NCI-H146 treated with DMSO at 0.1 percent for 48 hours (cell line): Measurements from ENCODE around the gene UTRN.

Experiments used
- DNase-seq: peaks from one replicate; lab custom pipeline; 2025; ENCODE audit not compliant: unreplicated experiment; lab: John Stamatoyannopoulos, UW

UTRN gene

DNA sequence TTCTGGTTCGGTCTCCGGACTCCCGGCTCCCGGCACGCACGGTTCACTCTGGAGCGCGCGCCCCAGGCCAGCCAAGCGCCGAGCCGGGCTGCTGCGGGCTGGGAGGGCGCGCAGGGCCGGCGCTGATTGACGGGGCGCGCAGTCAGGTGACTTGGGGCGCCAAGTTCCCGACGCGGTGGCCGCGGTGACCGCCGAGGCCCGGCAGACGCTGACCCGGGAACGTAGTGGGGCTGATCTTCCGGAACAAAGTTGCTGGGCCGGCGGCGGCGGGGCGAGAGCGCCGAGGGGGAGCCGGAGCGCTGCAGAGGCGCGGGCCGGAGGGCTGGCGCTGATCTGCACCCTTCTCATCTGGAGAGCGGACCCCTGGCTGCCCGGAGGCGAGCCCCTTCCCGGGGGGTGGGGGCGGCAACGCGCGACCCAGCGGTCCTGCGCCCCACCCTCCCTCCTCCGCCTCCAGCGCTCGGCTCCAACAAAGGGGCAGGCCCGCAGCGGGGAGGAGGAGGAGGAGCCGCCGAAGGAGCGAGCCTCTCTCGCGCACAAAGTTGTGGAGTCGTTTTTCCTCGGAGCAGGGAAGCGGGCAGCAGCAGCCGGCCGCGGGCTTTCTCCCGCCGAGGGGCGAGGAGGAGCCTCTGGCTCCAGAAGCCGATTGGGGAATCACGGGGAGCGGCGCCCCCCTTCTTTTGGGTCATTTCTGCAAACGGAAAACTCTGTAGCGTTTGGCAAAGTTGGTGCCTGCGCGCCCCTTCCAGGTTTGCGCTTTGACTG, at the start of gene UTRN:
UTRN (plus strand) TSS at position 553 of the 765 bp plus-strand sequence. CDS start 6,494 bp downstream, outside the sequence.
- DNase-seq, result no peak

DNA sequence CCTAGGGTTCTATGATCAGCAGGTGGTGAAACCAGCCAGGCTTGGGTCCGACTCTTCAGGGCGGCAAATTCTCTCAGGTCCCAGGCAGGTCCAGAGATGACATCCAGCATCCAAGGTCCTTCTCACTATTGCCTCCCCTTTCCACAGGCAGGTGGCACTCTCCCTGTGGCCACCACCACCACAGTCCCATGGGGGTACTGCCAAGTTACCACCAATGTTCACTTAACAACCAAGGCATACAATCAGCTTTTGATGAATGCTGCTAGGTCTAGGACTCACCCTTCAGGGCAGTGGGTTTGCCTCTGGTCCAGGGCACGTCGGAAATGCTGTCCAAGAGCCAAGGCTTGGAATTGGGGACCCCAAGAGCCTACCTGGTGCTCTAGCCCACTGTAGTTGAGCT, 40.4 kb upstream of the UTRN start:
- no peak for DNase-seq

DNA sequence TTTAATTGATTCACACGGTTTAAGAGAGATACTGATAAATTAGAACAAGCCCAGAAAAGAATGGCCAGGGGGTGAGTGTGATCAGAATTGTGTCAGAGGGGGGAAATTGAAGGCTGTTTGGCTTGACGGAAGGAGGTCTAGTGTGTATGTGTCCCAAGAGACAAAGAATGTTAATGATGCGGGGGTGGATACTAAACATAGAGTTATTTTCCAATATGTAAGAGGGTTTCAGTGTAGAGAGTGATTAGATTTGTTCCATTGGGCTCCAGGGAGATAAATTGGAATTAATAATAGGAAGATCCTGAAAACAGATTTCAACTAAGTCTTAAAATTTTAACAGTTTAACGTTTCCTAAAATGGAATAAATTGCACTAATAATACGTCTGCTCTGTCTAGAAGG, 38.1 kb upstream of the UTRN start:
- no peak for DNase-seq

GRCh38 chr6:144248003-144248402, 37.1 kb upstream of the UTRN start:
- DNase-seq, result no peak

DNA sequence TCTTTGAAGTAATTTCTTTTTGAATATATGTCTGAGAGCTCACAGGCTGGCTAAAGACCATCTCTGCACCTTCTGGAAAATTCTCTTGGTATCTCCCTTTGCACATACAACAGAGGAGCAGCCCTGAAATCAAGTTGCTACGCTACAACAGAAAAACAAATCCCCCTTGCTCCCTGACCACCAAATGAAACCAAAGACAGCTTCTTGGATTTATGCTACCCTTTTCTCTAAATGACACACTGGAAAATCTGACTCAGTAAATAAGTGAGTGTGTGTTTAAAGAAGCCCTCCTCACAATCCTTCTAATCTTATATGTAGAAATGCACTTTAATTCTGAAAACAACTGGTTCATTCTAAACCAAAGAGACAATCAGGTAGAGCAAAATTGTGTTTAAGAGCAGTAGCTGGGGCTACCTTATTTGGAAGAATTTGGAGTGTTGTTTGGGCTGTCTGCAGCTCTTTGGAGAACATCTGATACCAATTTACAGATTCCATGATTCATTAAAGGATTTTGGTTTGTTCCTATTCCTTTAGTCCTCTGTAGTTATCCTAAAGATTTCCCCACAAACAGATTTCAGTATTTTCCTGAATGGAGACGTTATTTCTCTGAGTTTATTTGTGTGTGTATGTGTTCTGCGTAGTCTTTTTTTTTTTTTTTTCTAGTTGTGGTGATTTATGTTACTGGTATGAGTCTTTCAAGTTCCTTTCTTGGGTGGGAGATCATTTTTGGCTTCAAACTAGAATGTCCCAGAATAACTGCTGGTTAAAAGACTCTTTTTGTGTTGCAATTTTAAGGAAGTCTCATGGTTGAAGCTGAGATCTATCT, 36.4 kb upstream of the UTRN start:
- no peak for DNase-seq

DNA sequence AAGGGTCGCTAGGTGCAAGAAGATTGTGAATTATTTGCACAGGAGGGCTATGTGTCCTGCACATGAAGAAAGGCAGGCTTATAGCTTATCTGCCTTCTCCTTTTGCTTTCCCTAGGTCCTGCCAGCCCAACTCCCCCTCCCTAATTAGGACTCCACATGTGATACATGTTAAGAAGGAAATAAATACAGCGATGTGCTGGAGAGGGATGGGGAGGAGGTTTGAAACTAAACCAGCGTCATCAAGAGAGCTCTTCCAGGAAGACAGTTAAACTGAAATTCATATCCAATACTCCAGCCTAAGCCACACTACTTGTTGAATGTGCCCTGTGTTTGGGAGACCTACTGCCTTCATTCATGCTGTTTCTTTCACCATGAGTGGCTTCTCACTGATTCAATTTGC, 34.9 kb upstream of the UTRN start:
- DNase-seq, result no peak

GRCh38 chr6:144252259-144252658, 32.9 kb upstream of the UTRN start:
- no peak for DNase-seq

DNA sequence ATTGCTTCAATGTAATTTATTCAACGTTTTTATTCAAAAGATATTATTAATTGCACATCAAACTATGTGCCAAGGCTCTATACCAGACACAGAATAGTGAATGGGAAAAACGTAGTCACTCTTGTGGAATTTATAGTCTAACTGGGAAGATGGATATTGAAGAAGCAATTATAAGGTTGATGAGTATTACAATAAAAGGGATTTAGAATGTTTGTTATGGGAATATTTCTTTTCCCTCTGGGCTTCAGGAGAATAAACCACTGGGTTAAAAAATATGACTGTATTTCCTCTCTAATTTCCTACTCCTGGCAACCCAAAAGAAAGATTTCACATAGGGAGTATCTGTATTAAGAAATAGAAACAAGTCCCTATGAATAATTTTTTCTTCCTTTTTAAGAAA, 25.1 kb upstream of the UTRN start:
- DNase-seq, result no peak

DNA sequence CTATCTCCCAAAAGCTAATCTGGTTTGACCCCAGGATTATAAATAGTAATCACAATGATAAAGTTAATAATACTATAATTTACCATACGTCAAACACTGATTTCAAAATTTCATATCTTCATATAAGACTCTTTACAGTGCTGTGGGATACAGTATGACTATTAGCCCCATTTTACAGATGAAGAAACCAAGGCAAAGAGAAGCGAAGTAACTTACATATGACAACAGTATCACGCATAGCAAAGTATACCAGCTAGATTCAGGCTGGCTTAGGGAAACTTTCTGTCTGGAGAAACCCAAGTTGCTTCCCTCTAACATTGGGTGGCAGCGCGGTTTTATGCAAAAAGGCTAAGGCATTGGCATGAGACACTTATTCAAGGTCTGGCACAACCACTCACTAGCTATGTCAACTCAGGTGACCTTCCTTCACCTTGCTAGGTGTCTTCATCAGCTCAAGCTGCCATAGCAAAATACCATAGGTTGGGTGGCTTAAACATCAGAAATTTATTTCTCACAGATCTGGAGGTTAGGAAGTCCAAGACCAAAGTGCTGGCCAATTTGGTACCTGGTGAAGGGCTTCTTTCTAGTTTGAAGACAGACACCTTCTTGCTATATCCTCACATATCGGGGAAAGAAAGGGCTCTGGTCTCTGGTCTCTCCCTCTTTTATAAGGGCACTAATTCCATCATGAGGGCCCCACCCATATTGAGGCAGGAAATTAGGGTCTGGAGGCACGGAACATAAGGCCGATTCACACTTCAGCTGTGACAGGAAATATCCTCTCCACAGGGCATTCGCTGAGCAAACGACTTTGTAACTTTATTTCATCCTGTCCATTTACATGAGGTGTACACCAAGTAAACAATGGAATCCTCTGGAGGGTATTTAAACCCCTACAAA, 22.4 kb upstream of the UTRN start:
- no peak for DNase-seq

GRCh38 chr6:144263786-144264185, 21.3 kb upstream of the UTRN start:
- no peak for DNase-seq

DNA sequence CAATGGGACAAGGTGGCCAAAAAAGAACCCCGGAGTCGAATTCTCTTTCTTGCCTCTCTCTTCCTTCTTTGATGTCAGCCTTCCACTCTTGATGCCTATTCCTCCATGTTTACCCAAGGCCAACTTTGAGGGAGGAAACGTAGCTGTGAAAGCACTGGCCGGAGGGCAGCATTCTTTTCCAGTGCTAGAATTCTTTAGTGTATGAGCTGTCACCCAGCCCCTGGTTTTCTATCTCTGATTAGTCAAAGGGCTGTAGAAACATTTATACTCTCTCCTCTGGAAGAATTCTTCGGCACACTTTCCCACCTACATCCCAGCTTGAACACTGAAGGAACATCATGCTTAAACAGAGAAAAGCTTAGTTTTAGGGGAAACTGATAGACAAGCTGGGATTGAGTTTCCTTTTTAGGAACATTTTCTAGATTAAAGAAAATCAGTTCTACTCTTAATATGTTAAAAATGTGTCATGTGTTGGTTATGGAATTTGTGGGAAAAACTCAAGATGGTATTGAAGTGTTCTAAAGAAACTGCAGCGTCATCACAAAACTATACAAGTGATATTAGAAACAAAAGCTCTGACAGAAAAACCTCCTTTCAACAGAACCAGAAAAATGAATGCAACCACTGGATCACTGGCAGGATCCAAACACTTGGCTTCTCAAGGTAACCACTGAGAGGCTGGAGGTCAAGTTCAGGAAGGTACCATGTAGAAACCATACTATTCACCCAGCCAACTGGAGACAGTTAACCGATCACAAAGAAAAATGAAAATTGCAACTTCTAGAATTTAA, 20.7 kb upstream of the UTRN start:
- no peak for DNase-seq

GRCh38 chr6:144265061-144265357, 20.1 kb upstream of the UTRN start:
- no peak for DNase-seq

- no peak for DNase-seq
Observed at GRCh38 chr6:144265390-144265789, 19.7 kb upstream of the UTRN start.

DNA sequence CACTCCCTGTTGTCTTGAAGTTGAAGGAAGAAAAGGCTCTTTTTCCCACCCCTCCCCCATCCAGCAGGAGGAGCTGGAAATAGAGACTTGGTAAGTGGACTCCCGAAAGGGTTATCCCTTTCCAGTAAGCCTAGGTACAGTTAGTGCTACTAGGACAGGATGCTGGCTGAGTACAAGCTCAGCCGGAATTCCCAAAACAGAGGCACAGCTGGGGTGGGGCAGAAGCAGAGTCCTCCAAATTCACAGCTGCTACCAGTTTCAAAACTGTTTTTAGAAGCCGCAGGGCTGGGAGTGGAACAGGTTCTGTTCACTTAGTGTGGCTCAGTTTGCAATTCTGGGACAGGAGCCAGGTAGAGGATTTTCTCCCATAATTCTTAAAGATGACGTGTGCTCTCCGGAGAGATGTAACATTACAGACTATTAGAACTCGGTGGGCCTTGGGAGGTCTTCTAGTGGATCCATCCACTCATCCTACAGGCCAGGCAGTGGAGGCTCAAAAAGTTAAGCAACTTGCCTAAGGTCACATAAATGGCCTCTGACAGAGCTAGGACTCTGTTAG, 19.0 kb upstream of the UTRN start:
- no peak for DNase-seq

GRCh38 chr6:144268794-144269349, 16.3 kb upstream of the UTRN start:
- DNase-seq, result no peak

- no peak for DNase-seq
Observed at GRCh38 chr6:144277174-144277573, 8.0 kb upstream of the UTRN start.

- no peak for DNase-seq
Observed at GRCh38 chr6:144277605-144278227, 7.4 kb upstream of the UTRN start.

DNA sequence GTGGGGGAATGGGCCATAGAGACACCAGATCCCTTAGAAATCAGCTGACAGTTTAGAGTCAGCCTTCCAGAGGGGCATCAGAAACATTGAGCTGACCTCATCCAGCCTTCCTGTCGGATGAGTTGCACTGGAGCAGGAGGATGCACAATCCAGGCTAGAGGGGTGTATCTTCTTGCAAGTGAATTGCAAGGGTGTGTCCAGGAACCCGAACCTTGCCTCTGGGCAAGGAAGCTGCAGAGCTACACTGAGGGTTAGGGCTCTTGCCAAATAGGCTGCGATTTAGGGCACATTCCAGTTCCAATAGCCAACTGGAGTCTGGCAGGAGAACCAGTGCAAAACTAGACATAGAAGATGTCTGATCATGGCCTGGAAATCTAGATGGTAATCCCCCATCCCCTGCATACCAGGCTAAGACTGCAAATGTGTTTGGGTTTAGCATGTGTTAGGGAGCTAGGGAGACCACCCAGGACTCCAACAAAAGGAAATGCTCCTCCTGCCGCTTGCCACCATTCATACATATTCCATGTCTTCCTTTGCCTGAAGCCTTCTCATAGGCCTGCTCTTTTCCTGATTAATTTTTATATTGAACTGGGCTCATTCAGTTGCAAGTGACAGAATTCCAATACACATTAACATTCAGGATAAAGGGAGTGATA, 6.3 kb upstream of the UTRN start:
- no peak for DNase-seq

DNA sequence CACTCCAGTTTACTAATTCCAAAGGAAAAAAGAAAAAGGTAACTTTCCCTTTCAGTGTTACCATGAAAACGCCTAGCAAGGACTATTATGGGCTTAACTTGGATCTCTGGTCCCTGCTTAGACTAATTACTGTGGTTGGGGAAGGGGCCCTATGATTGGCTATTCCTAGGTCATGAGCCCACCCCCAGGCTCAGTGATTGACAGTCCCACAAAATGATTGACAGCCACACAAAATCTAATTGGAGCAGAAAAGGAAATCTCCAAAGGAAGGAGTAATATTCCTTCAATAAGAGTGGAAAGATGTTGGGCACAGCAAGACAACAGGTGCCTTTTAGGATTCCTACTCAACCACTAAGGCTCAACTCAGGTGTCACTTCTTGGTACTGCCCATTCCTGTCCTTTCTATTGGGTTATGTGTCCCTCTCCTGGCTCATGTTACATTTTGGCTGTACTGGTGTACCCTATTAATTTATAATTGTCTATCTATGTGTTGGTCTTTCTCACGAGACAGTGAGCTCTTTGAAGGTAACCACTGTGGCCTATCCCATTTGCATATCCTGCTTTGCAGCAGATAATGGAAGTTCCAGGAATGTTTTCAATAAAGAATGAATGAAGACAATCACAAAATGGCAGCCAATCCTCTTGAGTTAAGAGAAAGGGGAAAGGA, 5.5 kb upstream of the UTRN start:
- no peak for DNase-seq
